Panc1 (cell line): Measurements from ENCODE around the gene EFNA5. TPM values are rescaled to one million over a fixed set of nuclear protein-coding genes. Genes with fewer than 3 reads are reported as not detected.

Source experiments
- ATAC-seq: fragments of 200-7000 bp; cut with Tn5 transposase; 2 replicates; pipeline ENCODE4 v1.9.1; 2020; ENCODE audit warnings: mild to moderate bottlenecking, moderate library complexity
- BruUV-seq: library from RNA; stranded (reverse); fragments of 400-500 nt; replicated peaks from 2 replicates; lab custom pipeline; 2021; lab: Mats Ljungman, UMichigan
- CTCF ChIA-PET: fragments of 300-600 bp; sonication (Branson Sonifier 250); formaldehyde crosslinking; loops from one replicate; lab custom pipeline; 2022; ENCODE audit warnings: antibody characterized with exemption; lab: Charles Lee
- POLR2A ChIA-PET: fragments of 300-600 bp; sonication (Branson Sonifier 250); formaldehyde crosslinking; loops from one replicate; lab custom pipeline; 2022; ENCODE audit warnings: antibody characterized with exemption; lab: Charles Lee
- DNase-seq: peaks from one replicate; pipeline ENCODE4 v3.0.0-alpha.2; 2010; ENCODE audit warnings: low read depth, low spot score
- H3K27ac ChIP-seq: 2 replicates; pipeline ENCODE4 v1.5.1; 2011; ENCODE audit warnings: mild to moderate bottlenecking, low read length, inconsistent platforms
- H3K27me3 ChIP-seq: fragments of 200-500 bp; sonication (Bioruptor generic); 2 replicates; pipeline ENCODE4 v1.6.0; 2014; ENCODE audit warnings: low read length, inconsistent platforms; ENCODE audit not compliant: control insufficient read depth, insufficient read depth
- H3K36me3 ChIP-seq: fragments of 200-500 bp; sonication (Bioruptor generic); 2 replicates; pipeline ENCODE4 v1.5.1; 2014; ENCODE audit warnings: inconsistent platforms, mild to moderate bottlenecking, low read length, moderate library complexity; ENCODE audit not compliant: control insufficient read depth, insufficient read depth
- H3K4me1 ChIP-seq: 2 replicates; pipeline ENCODE4 v1.5.1; 2011; ENCODE audit warnings: inconsistent platforms, mild to moderate bottlenecking, low read length, moderate library complexity; ENCODE audit not compliant: control insufficient read depth, insufficient read depth
- H3K4me3 ChIP-seq, 2 experiments: 2 replicates each; pipeline ENCODE4 v1.5.1; 2011 to 2012; ENCODE audit warnings: low read depth in 2 of 2, low read length in 2 of 2, mild to moderate bottlenecking in 2 of 2, inconsistent platforms in 1 of 2, moderate library complexity in 1 of 2
- H3K9me3 ChIP-seq: fragments of 200-500 bp; sonication (Bioruptor generic); 2 replicates; pipeline ENCODE4 v1.5.1; 2014; ENCODE audit warnings: low read depth, mild to moderate bottlenecking, inconsistent platforms, low read length, moderate library complexity; ENCODE audit not compliant: control insufficient read depth, insufficient read depth
- POLR2AphosphoS5 ChIP-seq: IDR thresholded peaks from 2 replicates; pipeline ENCODE4 v1.6.1; 2012; ENCODE audit warnings: mild to moderate bottlenecking, low read depth, low read length, moderate library complexity
- REST ChIP-seq, 2 experiments: IDR thresholded peaks; 2 replicates each; pipeline ENCODE4 v1.6.1; 2011 to 2012; ENCODE audit warnings: low read depth in 2 of 2, control low read depth in 1 of 2, low read length in 1 of 2, mild to moderate bottlenecking in 1 of 2, moderate library complexity in 1 of 2; ENCODE audit not compliant: insufficient read depth in 1 of 2
- SIN3A ChIP-seq: IDR thresholded peaks from 2 replicates; pipeline ENCODE4 v1.6.1; 2012; ENCODE audit warnings: low read depth, mild to moderate bottlenecking, low read length, moderate library complexity, borderline replicate concordance; ENCODE audit not compliant: insufficient read depth
- TCF7L2 ChIP-seq: IDR thresholded peaks from 2 replicates; pipeline ENCODE4 v1.6.1; 2011; ENCODE audit warnings: mild to moderate bottlenecking, low read depth, low read length, inconsistent platforms
- in situ Hi-C: cut with HindIII; loops from 2 replicates; pipeline ENCODE4 v1.10.0; 2016; ENCODE audit warnings: low sequenced_read_pairs, low pct_unique_long_range_greater_than_20kb
- intact Hi-C: fragments of 100-400 bp; cut with micrococcal nuclease; formaldehyde crosslinking; loops from one replicate; pipeline ENCODE4 v1.10.0; 2022; ENCODE audit not compliant: unreplicated experiment
- total RNA-seq: library from RNA; stranded (reverse); gene quantifications from one replicate; pipeline ENCODE4 v1.2.1, GENCODE V29; 2021; ENCODE audit not compliant: unreplicated experiment
- TF ChIP-seq, protein P1 (sequence below): fragments of 450-650 bp; IDR thresholded peaks from 2 replicates; pipeline ENCODE4 v1.5.1; 2017; ENCODE audit warnings: mild to moderate bottlenecking

Gene EFNA5
- total RNA-seq, 1 experiment from 2014 or later: 30.5 TPM

DNA sequence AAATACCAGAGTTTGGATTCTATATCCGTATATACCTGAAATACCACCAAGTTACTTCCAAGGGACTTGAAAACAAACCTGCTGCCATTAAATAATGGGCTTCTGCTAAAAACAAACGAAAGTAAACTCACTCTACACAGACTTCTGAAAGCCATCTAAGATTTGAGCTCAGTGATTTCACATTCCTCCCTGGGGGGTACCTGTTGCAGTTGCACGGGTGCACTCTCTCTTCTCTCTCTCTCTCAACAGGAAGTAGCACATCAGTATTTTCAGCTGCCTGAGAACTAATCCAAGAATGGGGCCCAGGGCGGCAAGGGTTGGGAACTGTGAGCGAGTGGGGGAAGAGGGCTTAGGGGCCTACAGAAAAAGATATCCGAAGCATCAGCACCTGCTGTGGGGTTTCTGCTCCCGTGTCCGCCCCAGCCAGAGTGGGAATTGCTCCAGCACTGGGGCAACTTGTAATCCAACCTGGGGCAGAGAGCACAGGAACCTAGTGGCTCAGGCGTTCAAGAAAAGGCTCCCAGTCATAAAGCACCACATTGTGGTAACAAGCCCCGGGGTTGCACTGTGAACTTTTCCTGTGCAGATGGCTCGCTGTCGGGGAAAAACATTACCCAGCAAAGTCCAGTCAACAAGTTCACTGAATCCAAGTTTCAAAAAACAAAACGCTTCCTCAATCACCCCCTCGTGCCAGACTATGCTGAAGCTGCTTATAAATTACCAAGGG is 99.8 kb downstream of the EFNA5 start:
- POLR2A ChIA-PET: no interaction called here

GRCh38 chr5:107570181-107570580 is 100.6 kb downstream of the EFNA5 start:
- ChIA-PET POLR2A (no interaction called here), CTCF (no interaction called here)
- Histone ChIP-seq H3K27me3 (no peaks in the 10 kb centered on the region), H3K4me3 (peak overlapping the region in 1 of 2 experiments; percentile 74; a peak in 1 of 4 replicates), H3K36me3 (no peaks in the 10 kb centered on the region), H3K27ac (peak overlapping the region; percentile 95), H3K9me3 (no peaks in the 10 kb centered on the region), H3K4me1 (peaks cover 45% of the 10 kb centered on the region)
- BruUV-seq: no TSS peak
- TF ChIP-seq POLR2AphosphoS5 (no peak), REST (IDR thresholded peaks at IDR 0.05; ENCODE audit: insufficient read depth in 1 of 2, low read depth in 2 of 2, low read length in 1 of 2) (no peak), TCF7L2 (no peak), SIN3A (no peak)
- TF ChIP-seq, protein P1, sequence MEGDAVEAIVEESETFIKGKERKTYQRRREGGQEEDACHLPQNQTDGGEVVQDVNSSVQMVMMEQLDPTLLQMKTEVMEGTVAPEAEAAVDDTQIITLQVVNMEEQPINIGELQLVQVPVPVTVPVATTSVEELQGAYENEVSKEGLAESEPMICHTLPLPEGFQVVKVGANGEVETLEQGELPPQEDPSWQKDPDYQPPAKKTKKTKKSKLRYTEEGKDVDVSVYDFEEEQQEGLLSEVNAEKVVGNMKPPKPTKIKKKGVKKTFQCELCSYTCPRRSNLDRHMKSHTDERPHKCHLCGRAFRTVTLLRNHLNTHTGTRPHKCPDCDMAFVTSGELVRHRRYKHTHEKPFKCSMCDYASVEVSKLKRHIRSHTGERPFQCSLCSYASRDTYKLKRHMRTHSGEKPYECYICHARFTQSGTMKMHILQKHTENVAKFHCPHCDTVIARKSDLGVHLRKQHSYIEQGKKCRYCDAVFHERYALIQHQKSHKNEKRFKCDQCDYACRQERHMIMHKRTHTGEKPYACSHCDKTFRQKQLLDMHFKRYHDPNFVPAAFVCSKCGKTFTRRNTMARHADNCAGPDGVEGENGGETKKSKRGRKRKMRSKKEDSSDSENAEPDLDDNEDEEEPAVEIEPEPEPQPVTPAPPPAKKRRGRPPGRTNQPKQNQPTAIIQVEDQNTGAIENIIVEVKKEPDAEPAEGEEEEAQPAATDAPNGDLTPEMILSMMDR: no peak
- no peak for ATAC-seq
- DNase-seq: no peak
- intact Hi-C loops: loop anchor here (5.0 to 10.0 kb wide), 3 partner anchors 102 to 465 kb away; partner anchors contain the start of gene EFNA5
- in situ Hi-C loops: no loop called here

More for the DNA sequence above, 99.8 kb downstream of the EFNA5 start:
- Histone ChIP-seq H3K27me3 (no peaks in the 10 kb centered on the region), H3K4me3 (peak overlapping the region; percentile 49 to 74), H3K4me1 (peaks cover 45% of the 10 kb centered on the region), H3K9me3 (no peaks in the 10 kb centered on the region), H3K36me3 (no peaks in the 10 kb centered on the region), H3K27ac (peak overlapping the region; percentile 95)
- peak; percentile 32 for DNase-seq
- no TSS peak for BruUV-seq
- in situ Hi-C loops (no loop called here), intact Hi-C loops (loop anchor here (5.0 to 10.0 kb wide), 3 partner anchors 101 to 466 kb away; partner anchors contain the start of gene EFNA5)
- ATAC-seq: peak; percentile 66
- CTCF ChIA-PET: interaction anchor here (0.7 kb wide), 1 partner anchor 229 kb away, joined by 3 read pairs; no protein-coding TSS in a partner anchor
- no peak for TF ChIP-seq REST (IDR thresholded peaks at IDR 0.05; ENCODE audit: insufficient read depth in 1 of 2, low read depth in 2 of 2, low read length in 1 of 2)
- TF ChIP-seq SIN3A: no peak
